A549 (cell line): ENCODE measurements around the gene TMEM185B.

Experiments
- MAFK ChIP-seq: fragments of 450-650 bp; IDR thresholded peaks from 2 replicates; pipeline ENCODE4 v1.6.1; 2014; ENCODE audit not compliant: partially characterized antibody
- POLR2A ChIP-seq: IDR thresholded peaks from 2 replicates; pipeline ENCODE4 v1.6.1; 2012; ENCODE audit warnings: mild to moderate bottlenecking, low read length
- RAD21 ChIP-seq, 2 experiments: fragments of >200 bp in 1 of 2; sonication (Bioruptor Twin) in 1 of 2; formaldehyde crosslinking in 1 of 2; IDR thresholded peaks in 1 of 2; conservative IDR thresholded peaks in 1 of 2; 2 replicates in 1 of 2; 3 replicates in 1 of 2; pipeline ENCODE4 v1.6.1; 2012 to 2018; ENCODE audit warnings: inconsistent platforms in 1 of 2
- TF ChIP-seq, protein P1 (sequence below): fragments of >200 bp; sonication (Bioruptor Twin); formaldehyde crosslinking; IDR thresholded peaks from 3 replicates; pipeline ENCODE4 v1.5.1; 2016
- TF ChIP-seq, protein P2 (sequence below): IDR thresholded peaks from 2 replicates; pipeline ENCODE4 v1.6.1; 2012

DNA sequence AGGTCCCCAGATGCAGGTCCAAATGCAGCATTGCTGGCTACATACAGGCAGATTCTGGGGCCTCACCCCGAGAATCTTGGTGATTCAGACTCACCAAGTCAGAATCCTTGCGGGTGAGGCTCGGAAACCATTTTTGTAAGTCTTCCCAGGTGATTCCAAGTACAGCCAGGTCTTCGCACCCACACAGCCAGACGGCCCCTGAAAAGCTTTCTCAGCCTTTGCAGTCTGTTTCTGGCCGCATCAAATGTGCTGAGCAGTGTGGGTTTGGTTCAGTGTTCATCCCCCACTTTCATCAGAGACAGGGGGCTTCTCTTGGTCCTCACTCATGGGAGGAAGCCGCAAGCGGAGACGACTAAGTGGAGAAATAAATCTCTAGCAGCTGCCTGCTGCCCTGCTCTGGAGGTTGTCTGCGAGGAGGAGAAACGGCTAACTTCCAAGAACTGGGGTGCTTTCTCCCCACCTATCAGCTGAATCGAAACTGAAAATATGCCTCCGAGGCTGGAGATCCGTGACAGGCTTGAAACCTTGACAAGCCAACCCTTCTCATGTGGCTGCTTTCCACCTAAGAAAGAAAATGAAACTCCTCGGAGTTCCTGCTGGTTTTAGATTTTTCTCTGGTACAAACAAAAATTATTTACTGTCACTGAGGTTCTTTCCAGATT lies 8.9 kb upstream of the TMEM185B start:
- TF ChIP-seq POLR2A = no peak
- TF ChIP-seq, protein P1, sequence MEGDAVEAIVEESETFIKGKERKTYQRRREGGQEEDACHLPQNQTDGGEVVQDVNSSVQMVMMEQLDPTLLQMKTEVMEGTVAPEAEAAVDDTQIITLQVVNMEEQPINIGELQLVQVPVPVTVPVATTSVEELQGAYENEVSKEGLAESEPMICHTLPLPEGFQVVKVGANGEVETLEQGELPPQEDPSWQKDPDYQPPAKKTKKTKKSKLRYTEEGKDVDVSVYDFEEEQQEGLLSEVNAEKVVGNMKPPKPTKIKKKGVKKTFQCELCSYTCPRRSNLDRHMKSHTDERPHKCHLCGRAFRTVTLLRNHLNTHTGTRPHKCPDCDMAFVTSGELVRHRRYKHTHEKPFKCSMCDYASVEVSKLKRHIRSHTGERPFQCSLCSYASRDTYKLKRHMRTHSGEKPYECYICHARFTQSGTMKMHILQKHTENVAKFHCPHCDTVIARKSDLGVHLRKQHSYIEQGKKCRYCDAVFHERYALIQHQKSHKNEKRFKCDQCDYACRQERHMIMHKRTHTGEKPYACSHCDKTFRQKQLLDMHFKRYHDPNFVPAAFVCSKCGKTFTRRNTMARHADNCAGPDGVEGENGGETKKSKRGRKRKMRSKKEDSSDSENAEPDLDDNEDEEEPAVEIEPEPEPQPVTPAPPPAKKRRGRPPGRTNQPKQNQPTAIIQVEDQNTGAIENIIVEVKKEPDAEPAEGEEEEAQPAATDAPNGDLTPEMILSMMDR = no peak
- no peak for TF ChIP-seq RAD21 (conservative IDR thresholded peaks at IDR 0.05 in 1 of 2, IDR thresholded peaks at IDR 0.05 in 1 of 2)
- no peak for TF ChIP-seq MAFK
- TF ChIP-seq, protein P2, sequence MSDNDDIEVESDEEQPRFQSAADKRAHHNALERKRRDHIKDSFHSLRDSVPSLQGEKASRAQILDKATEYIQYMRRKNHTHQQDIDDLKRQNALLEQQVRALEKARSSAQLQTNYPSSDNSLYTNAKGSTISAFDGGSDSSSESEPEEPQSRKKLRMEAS = no peak
